Activated T-cell treated with anti-CD3 and anti-CD28 coated beads for 48 hours (primary cell): ENCODE results near the gene ZPR1.
"Not testable (repeated sequence)": the region's sequence is repeated elsewhere in the genome, so short reads cannot be mapped to it uniquely, and the experiment has no call there.

Source experiments
- DNase-seq: peaks from one replicate; pipeline ENCODE4 v3.0.0-alpha.2; 2020; ENCODE audit warnings: low read depth

ZPR1 gene

GRCh38 chr11:116787786-116788486, at the start of gene ZPR1:
Gene ZPR1, minus strand, starts transcription at chr11:116788023. Its CDS starts 33 bp downstream, at chr11:116787990.
- DNase-seq, result peak; percentile 80

GRCh38 chr11:116836632-116836991, 48.8 kb upstream of the ZPR1 start:
- no peak for DNase-seq

- DNase-seq, result peak; percentile 83
These were observed 48.2 kb upstream of the ZPR1 start for GRCh38 chr11:116835791-116836631.

- DNase-seq, result no peak
These were observed 47.4 kb upstream of the ZPR1 start for GRCh38 chr11:116835042-116835772.

GRCh38 chr11:116834535-116835041, 46.8 kb upstream of the ZPR1 start:
- DNase-seq, result not testable (repeated sequence)

- DNase-seq, result no peak
These were observed 46.2 kb upstream of the ZPR1 start for GRCh38 chr11:116833816-116834534.

- DNase-seq, result no peak
These were observed 45.6 kb upstream of the ZPR1 start for GRCh38 chr11:116833491-116833815.

- DNase-seq, result no peak
These were observed 44.8 kb upstream of the ZPR1 start for GRCh38 chr11:116832350-116833290.

- no peak for DNase-seq
These were observed 44.0 kb upstream of the ZPR1 start for GRCh38 chr11:116831790-116832349.

GRCh38 chr11:116830184-116830912, 42.5 kb upstream of the ZPR1 start:
- no peak for DNase-seq

- no peak for DNase-seq
These were observed 41.8 kb upstream of the ZPR1 start, which contains the start of gene APOC3 for GRCh38 chr11:116829525-116830183. Gene APOC3, plus strand, starts transcription at chr11:116829907. Its CDS starts 676 bp downstream, at chr11:116830583.

GRCh38 chr11:116828632-116829524, 41.1 kb upstream of the ZPR1 start:
- no peak for DNase-seq

- DNase-seq, result no peak
These were observed 39.6 kb upstream of the ZPR1 start for GRCh38 chr11:116827461-116827860.

- no peak for DNase-seq
These were observed 39.1 kb upstream of the ZPR1 start for GRCh38 chr11:116826751-116827431.

GRCh38 chr11:116825854-116826750, 38.3 kb upstream of the ZPR1 start:
- no peak for DNase-seq

- no peak for DNase-seq
These were observed 37.6 kb upstream of the ZPR1 start for GRCh38 chr11:116825434-116825833.
